Neuronal stem cell (in vitro differentiated cells): ENCODE data around the gene FGGY.

Experiments
- DNase-seq: peaks from one replicate; pipeline ENCODE4 v3.0.0-alpha.2; 2013; ENCODE audit warnings: low spot score
- H2AFZ ChIP-seq: one replicate; pipeline ENCODE4 v1.6.1; 2013; ENCODE audit warnings: mild to moderate bottlenecking, low read length, inconsistent platforms
- H2AK5ac ChIP-seq: 2 replicates; pipeline ENCODE4 v1.6.1; 2013; ENCODE audit warnings: low read depth, mild to moderate bottlenecking, inconsistent platforms, low read length, moderate library complexity, mixed read lengths
- H2BK120ac ChIP-seq: 2 replicates; pipeline ENCODE4 v1.6.1; 2013; ENCODE audit warnings: low read depth, mild to moderate bottlenecking, inconsistent platforms, low read length, moderate library complexity, mixed read lengths
- H2BK12ac ChIP-seq: one replicate; pipeline ENCODE4 v1.6.1; 2013; ENCODE audit warnings: low read length, inconsistent platforms
- H2BK15ac ChIP-seq: 2 replicates; pipeline ENCODE4 v1.6.1; 2013; ENCODE audit warnings: mild to moderate bottlenecking, low read length, inconsistent platforms, mixed read lengths
- H2BK5ac ChIP-seq: one replicate; pipeline ENCODE4 v1.6.1; 2013; ENCODE audit warnings: inconsistent platforms, mild to moderate bottlenecking, low read length, moderate library complexity
- H3K14ac ChIP-seq: one replicate; pipeline ENCODE4 v1.6.1; 2013; ENCODE audit warnings: low read length, inconsistent platforms
- H3K18ac ChIP-seq: 2 replicates; pipeline ENCODE4 v1.6.1; 2013; ENCODE audit warnings: low read length, inconsistent platforms
- H3K23ac ChIP-seq: 2 replicates; pipeline ENCODE4 v1.6.1; 2013; ENCODE audit warnings: low read depth, mild to moderate bottlenecking, mixed read lengths, low read length, inconsistent platforms; ENCODE audit not compliant: poor library complexity
- H3K27ac ChIP-seq: replicated peaks from 3 replicates; pipeline ENCODE4 v1.5.1; 2013; ENCODE audit warnings: low read length, inconsistent platforms
- H3K27me3 ChIP-seq, 3 experiments: 2 replicates each; pipeline ENCODE4 v1.6.1; 2013; ENCODE audit warnings: low read length in 3 of 3, mild to moderate bottlenecking in 2 of 3, inconsistent platforms in 1 of 3, low read depth in 1 of 3, mixed read lengths in 1 of 3, moderate library complexity in 1 of 3; ENCODE audit not compliant: control insufficient read depth in 3 of 3, insufficient read depth in 3 of 3
- H3K36me3 ChIP-seq, 2 donors: replicated peaks in 1 of 2; 2 replicates each; pipeline ENCODE4 v1.6.1; 2013; ENCODE audit warnings: low read length in 2 of 2; ENCODE audit not compliant: control insufficient read depth in 2 of 2, insufficient read depth in 2 of 2
- H3K4ac ChIP-seq: 2 replicates; pipeline ENCODE4 v1.6.1; 2013; ENCODE audit warnings: inconsistent platforms, mild to moderate bottlenecking, low read length, moderate library complexity
- H3K4me1 ChIP-seq, 2 donors: 1 replicate in 1 of 2; 2 replicates in 1 of 2; pipeline ENCODE4 v1.6.1; 2013; ENCODE audit warnings: low read length in 2 of 2, low read depth in 1 of 2; ENCODE audit not compliant: control insufficient read depth in 2 of 2, insufficient read depth in 1 of 2
- H3K4me2 ChIP-seq: one replicate; pipeline ENCODE4 v1.6.1; 2013; ENCODE audit warnings: mild to moderate bottlenecking, low read length, inconsistent platforms; ENCODE audit not compliant: insufficient read depth, poor library complexity, severe bottlenecking
- H3K4me3 ChIP-seq, 2 donors: 2 replicates each; pipeline ENCODE4 v1.5.1; 2013; ENCODE audit warnings: low read length in 2 of 2, mild to moderate bottlenecking in 2 of 2, inconsistent platforms in 1 of 2, moderate library complexity in 1 of 2
- H3K79me1 ChIP-seq: one replicate; pipeline ENCODE4 v1.6.1; 2013; ENCODE audit warnings: low read depth, mild to moderate bottlenecking, inconsistent platforms, low read length, moderate library complexity
- H3K9ac ChIP-seq: one replicate; pipeline ENCODE4 v1.6.1; 2013; ENCODE audit warnings: mild to moderate bottlenecking, low read depth, low read length, inconsistent platforms; ENCODE audit not compliant: poor library complexity
- H3K9me3 ChIP-seq, 2 donors: replicated peaks in 1 of 2; 2 replicates each; pipeline versions ENCODE3 to v1.6.1; 2013; ENCODE audit warnings: low read length in 2 of 2, mild to moderate bottlenecking in 2 of 2, inconsistent platforms in 1 of 2, low read depth in 1 of 2, mixed read lengths in 1 of 2, moderate library complexity in 1 of 2; ENCODE audit not compliant: control insufficient read depth in 2 of 2, insufficient read depth in 1 of 2
- H4K8ac ChIP-seq: one replicate; pipeline ENCODE4 v1.6.1; 2013; ENCODE audit warnings: low read depth, mild to moderate bottlenecking, inconsistent platforms, low read length, moderate library complexity
- H4K91ac ChIP-seq: one replicate; pipeline ENCODE4 v1.6.1; 2013; ENCODE audit warnings: low read length, low read depth, mild to moderate bottlenecking, inconsistent platforms; ENCODE audit not compliant: poor library complexity
- WGBS, 2 donors: extraction: QIAGEN DNeasy Blood & Tissue Kit; methylation state at CpG; one replicate each; pipeline ENCODE4 v1.1.7; 2013; ENCODE audit warnings: missing lambda C conversion rate in 2 of 2, mixed read lengths in 1 of 2; ENCODE audit not compliant: insufficient read length in 2 of 2, insufficient replicate concordance in 1 of 2; ENCODE audit errors: extremely low coverage in 2 of 2; 5-methylcytosine and 5-hydroxymethylcytosine counted together

Gene FGGY

DNA sequence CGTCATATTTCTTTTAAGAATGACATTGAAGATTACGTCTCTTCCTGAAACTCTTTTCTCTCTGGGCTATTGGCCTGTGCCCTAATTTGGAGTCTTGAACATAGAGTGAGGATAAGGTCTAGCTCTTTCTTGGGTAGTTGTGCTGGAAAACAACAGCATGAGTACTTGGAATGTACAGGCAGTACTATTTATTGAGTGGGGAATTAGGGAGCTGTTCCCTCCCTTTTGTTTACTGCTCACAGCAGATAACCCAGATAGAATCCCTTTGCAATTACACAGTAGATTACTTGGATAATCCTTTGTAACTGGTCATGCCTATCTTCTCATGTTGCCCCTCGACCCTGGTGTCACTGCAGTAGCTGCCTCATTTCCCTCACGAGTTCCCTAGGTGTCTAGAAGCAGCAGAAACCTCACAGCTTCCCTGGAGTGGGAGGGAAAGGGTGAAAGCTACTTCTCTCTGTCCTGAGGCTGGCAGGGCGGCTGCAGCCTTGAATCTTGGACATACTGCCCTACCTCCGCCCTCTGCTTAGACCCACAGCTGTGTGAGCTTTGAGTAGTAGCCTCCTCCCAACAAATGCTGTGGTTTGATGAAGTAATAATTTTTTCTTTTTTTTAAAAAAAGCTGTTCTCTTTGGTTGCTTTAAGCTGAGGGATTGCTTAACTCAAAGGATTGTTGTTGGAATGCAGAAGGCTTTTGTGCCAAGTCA lies 70.6 kb downstream of the FGGY start:
- no peaks in the 10 kb centered on the region for H3K27me3 ChIP-seq
- no peaks in the 10 kb centered on the region for H3K36me3 ChIP-seq
- WGBS, 2 donors = no CpG with 5 or more reads among the region's 6 CpGs
- H3K27ac ChIP-seq = peak overlapping the region; percentile 53
- no peak overlapping the region for H3K14ac ChIP-seq
- no peak overlapping the region for H3K9ac ChIP-seq
- peaks cover 0 to 7% of the 10 kb centered on the region in 2 donors for H3K9me3 ChIP-seq
- H2BK15ac ChIP-seq = no peak overlapping the region
- H3K4me3 ChIP-seq = no peak overlapping the region
- H2BK120ac ChIP-seq = no peak overlapping the region
- H2BK5ac ChIP-seq = no peak overlapping the region
- no peak overlapping the region for H4K8ac ChIP-seq
- no peak overlapping the region for H3K4ac ChIP-seq
- no peak for DNase-seq
- H4K91ac ChIP-seq = no peak overlapping the region
- H3K18ac ChIP-seq = no peak overlapping the region
- H3K4me1 ChIP-seq = peaks cover 6 to 8% of the 10 kb centered on the region in 2 donors
- no peaks in the 10 kb centered on the region for H3K79me1 ChIP-seq
- H2BK12ac ChIP-seq = no peak overlapping the region
- no peak overlapping the region for H2AK5ac ChIP-seq
- H2AFZ ChIP-seq = peak overlapping the region; percentile 3
- no peak overlapping the region for H3K4me2 ChIP-seq
- no peak overlapping the region for H3K23ac ChIP-seq

GRCh38 chr1:59368008-59368670 lies 71.2 kb downstream of the FGGY start:
- H3K79me1 ChIP-seq = no peaks in the 10 kb centered on the region
- no peak overlapping the region for H3K14ac ChIP-seq
- no peak overlapping the region for H3K23ac ChIP-seq
- no peak overlapping the region for H3K4me2 ChIP-seq
- H3K4me3 ChIP-seq = no peak overlapping the region
- H4K8ac ChIP-seq = no peak overlapping the region
- peaks cover 6 to 8% of the 10 kb centered on the region in 2 donors for H3K4me1 ChIP-seq
- peak overlapping the region; percentile 3 for H2AFZ ChIP-seq
- no peak overlapping the region for H3K4ac ChIP-seq
- no peak overlapping the region for H3K18ac ChIP-seq
- H3K27ac ChIP-seq = no peak overlapping the region
- DNase-seq = no peak
- no peak overlapping the region for H2BK5ac ChIP-seq
- no CpG with 5 or more reads among the region's 5 CpGs for WGBS, 2 donors
- H3K36me3 ChIP-seq = no peaks in the 10 kb centered on the region
- no peak overlapping the region for H2BK15ac ChIP-seq
- H4K91ac ChIP-seq = no peak overlapping the region
- H2BK12ac ChIP-seq = no peak overlapping the region
- no peak overlapping the region for H3K9ac ChIP-seq
- no peak overlapping the region for H2BK120ac ChIP-seq
- H3K27me3 ChIP-seq = no peaks in the 10 kb centered on the region
- no peak overlapping the region for H2AK5ac ChIP-seq
- peaks cover 0 to 6% of the 10 kb centered on the region in 2 donors for H3K9me3 ChIP-seq

GRCh38 chr1:59375321-59376220 lies 78.7 kb downstream of the FGGY start:
- no peak overlapping the region for H2BK15ac ChIP-seq
- no peak overlapping the region for H3K18ac ChIP-seq
- H3K4me1 ChIP-seq = no peaks in the 10 kb centered on the region
- no peaks in the 10 kb centered on the region for H3K79me1 ChIP-seq
- no peak for DNase-seq
- H3K23ac ChIP-seq = no peak overlapping the region
- no peak overlapping the region for H3K27ac ChIP-seq
- no peak overlapping the region for H2BK120ac ChIP-seq
- H2AK5ac ChIP-seq = no peak overlapping the region
- no peak overlapping the region for H2AFZ ChIP-seq
- H4K8ac ChIP-seq = no peak overlapping the region
- no peak overlapping the region for H2BK5ac ChIP-seq
- H3K9ac ChIP-seq = no peak overlapping the region
- H3K9me3 ChIP-seq = no peaks in the 10 kb centered on the region
- WGBS, 2 donors = no CpG with 5 or more reads among the region's 6 CpGs
- no peak overlapping the region for H3K4ac ChIP-seq
- no peak overlapping the region for H3K14ac ChIP-seq
- H3K36me3 ChIP-seq = no peaks in the 10 kb centered on the region
- H2BK12ac ChIP-seq = no peak overlapping the region
- no peaks in the 10 kb centered on the region for H3K27me3 ChIP-seq
- no peak overlapping the region for H3K4me3 ChIP-seq
- H3K4me2 ChIP-seq = no peak overlapping the region
- H4K91ac ChIP-seq = no peak overlapping the region
